NCI-H446 treated with DMSO at 0.1 percent for 48 hours (cell line): ENCODE results near the gene ANXA3.
"Not testable (repeated sequence)": the region's sequence is repeated elsewhere in the genome, so short reads cannot be mapped to it uniquely, and the experiment has no call there.

ENCODE experiments used
- DNase-seq: peaks from one replicate; lab custom pipeline; 2025; lab: John Stamatoyannopoulos, UW

The ANXA3 gene, protein sequence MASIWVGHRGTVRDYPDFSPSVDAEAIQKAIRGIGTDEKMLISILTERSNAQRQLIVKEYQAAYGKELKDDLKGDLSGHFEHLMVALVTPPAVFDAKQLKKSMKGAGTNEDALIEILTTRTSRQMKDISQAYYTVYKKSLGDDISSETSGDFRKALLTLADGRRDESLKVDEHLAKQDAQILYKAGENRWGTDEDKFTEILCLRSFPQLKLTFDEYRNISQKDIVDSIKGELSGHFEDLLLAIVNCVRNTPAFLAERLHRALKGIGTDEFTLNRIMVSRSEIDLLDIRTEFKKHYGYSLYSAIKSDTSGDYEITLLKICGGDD

GRCh38 chr4:78551420-78552351, at the start of gene ANXA3:
Gene ANXA3 (plus strand): TSS chr4:78551770. CDS start chr4:78554474, 2,704 bp downstream.
- DNase-seq, result no peak

- DNase-seq, result not testable (repeated sequence)
Observed at GRCh38 chr4:78506260-78506659, 45.3 kb upstream of the ANXA3 start.

- no peak for DNase-seq
Observed at GRCh38 chr4:78509043-78509442, 42.5 kb upstream of the ANXA3 start.

- DNase-seq, result no peak
Observed at GRCh38 chr4:78510108-78510507, 41.5 kb upstream of the ANXA3 start.

- DNase-seq, result no peak
Observed at GRCh38 chr4:78510681-78511080, 40.9 kb upstream of the ANXA3 start.

DNA sequence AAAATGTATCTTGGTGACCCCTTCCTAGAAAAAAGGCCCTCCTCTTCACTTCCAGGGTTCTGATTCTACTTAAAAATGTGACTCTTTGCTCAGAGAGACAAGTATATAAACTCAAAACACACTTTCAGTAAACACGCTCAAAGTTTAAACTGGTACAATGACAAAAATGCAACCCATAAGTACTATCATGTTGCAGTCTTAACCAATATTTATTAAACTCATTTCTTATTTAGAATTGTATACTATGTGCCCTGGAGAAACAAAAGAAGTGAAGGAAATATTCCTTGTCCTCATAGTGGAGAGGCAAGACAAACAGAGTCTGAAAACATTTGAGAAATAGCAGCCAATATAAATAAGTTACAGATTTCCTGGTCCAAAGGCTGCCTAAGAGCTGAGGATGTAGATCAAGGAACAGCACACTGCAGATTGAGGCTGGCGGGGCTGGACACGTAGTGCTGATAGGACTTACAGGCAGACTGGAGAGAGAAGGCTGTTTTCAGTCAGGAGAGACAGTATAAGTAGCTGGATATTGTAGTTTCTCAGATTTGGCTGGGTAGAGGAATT, 39.1 kb upstream of the ANXA3 start:
- DNase-seq, result no peak

- no peak for DNase-seq
Observed at GRCh38 chr4:78513411-78513975, 38.1 kb upstream of the ANXA3 start.

- DNase-seq, result peak; percentile 3
Observed at GRCh38 chr4:78517050-78517652, 34.4 kb upstream of the ANXA3 start.

DNA sequence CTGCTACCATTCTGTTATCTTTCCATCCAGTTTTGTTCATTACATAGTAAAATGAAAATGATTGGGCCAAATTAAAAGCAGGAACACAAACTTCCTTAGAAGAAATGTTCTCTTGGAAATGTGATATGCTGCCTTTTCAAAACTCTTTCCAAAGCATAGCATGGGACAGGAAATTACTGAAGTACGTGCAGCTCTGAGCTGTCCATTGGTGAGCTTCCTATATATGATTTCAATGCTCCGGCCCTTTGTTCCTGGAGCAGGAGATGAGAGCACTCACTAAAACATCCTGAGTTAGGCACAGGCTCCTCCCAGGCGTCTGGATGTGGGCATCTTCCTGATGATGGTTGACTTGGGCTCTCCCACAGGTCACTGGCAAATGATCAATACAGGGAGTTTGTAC, 33.0 kb upstream of the ANXA3 start:
- DNase-seq, result no peak

DNA sequence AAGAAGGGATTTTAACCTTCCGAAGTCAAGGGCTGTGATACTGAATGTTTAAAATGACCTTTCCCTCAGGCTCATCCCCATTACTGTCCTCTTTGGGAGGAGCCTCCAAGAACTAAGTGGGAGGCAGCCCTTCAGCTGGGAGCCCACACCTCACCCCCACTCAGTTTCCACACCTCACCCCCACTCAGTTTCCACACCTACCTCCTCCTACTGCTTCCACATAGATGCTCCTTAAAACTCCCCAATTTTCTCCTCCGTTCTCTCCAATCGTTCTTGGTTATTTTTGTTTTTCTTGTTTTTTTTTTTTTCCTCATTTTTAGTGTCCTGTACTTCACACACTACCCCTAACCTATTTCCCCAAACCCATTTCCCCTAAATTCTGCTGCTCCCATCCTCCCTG, 31.6 kb upstream of the ANXA3 start:
- DNase-seq, result no peak

- DNase-seq, result no peak
Observed at GRCh38 chr4:78520808-78521226, 30.8 kb upstream of the ANXA3 start.

DNA sequence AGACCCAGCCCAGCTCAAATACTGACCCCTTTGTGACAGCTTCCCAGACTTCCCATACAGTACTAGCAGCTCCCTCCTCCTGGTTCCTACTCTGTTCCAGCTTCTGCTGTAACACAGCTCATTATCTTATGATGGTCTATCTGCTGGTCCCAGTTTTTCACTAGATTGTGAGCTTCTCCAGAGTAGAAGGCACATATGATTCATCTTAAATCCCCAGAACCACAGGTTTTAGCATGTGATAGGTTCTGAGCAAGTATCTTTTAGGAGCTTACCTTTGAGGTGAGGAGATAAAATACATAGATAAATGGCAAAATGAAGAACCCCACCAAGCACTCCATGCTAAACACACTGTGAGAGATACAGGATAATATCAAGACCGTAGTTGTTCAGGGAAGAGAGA, 27.6 kb upstream of the ANXA3 start:
- no peak for DNase-seq

DNA sequence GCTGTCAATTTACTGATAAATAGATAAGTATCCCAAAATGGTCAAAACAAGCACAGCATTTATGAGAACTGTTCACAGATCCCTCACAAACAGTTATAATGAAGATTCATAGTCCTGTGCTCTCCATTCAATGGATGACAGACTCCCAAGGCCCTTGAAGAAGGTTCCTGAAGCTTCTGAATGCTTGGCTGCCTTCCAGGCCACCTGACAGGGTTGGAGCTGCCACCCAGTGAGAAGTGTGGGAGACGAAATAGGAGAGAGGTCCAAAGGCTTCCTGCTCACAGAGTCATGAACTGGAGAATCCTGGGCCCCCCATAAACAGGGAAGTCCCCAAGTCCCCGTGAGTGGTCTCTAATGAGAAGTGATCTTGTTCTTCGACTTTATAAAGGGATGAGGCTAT, 26.0 kb upstream of the ANXA3 start:
- DNase-seq, result no peak

- no peak for DNase-seq
Observed at GRCh38 chr4:78527103-78527502, 24.5 kb upstream of the ANXA3 start.

GRCh38 chr4:78527555-78527954, 24.0 kb upstream of the ANXA3 start:
- no peak for DNase-seq

DNA sequence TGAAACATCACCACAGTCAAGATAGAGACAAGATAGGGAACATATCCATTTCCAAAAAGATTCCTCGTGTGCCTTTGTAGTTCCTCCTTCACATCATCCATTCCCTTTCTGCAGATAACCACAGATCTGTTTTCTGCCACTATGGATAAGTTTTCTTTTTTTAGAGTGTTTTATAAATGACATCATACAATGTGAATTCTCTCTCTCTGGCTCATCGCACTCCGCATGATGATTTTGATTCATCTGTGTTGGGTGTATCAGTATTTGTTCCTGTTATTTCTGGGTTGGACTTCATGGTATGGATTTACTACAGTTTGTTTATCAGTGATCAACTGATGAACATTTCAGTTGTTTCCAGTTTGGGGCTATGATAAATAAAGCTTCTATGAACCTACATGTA, 23.2 kb upstream of the ANXA3 start:
- no peak for DNase-seq

DNA sequence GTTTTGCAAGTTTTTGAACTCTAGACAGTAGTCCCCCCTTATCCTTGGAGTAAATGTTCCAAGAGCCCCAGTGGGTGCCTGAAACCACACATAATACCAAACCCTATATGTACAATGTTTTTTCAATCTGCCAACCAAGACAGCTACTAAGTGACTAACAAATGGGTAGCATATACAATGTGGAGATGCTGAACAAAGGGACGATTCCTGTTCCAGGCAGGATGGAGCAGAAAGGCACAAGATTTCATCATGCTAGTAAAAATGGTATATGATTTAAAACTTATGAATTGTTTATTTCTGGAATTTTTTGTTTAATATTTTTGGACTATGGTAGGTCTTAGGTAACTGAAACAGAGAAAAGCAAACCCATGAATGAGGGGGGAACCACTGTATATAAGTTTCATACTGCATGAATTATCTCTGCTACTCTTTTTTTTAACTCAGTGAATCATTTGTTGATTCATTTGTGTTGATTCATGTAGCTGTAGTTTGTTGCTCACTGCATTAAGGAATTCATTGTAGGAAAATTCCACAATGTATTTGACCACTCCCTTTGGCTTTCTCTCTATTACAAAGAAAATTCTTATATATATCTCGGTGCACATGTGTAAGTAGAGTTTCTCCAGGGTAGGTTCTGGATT, 21.9 kb upstream of the ANXA3 start:
- no peak for DNase-seq

DNA sequence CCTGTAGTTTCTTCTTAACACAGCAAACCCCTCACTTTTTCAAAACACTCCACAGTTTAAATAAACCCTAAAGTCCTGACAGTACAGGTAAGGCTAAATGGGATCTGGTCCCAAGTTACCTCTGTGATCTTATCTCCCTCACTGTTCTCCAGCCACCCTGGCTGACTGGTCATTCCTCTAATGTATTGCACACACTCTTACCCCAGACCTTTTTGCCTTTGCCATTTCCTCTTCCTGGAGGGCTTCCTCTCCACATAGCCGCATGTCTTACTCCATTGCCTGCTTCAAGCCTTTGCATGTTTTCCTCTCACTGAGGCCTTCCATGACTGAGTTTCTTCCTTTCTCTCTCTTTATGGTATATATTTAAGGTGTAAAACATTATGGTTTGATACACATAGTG, 19.5 kb upstream of the ANXA3 start:
- DNase-seq, result no peak

GRCh38 chr4:78533854-78534253, 17.7 kb upstream of the ANXA3 start:
- no peak for DNase-seq

GRCh38 chr4:78534286-78534955, 17.1 kb upstream of the ANXA3 start:
- no peak for DNase-seq

DNA sequence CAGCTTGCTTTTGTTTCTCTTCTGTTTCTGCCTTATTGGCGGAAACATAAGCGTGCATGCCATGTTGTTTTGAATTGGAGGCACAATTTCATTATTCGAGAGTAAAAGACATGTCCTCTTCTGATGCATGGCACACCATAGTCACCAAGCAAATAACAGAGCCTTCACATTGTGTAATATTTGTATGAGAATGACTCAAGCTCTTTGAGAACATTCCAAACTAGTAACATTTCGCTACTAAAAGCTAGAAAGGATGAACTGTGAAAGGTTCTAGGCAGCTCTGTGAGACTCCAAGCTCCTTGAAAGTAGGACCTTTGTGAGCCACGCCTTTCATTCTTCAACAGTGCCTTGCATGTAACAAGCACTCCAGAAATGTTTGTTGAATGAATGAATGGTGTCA, 9.2 kb upstream of the ANXA3 start:
- no peak for DNase-seq
